Thyroid gland (tissue), 4 donors: ENCODE results near the gene DDR1. TPM values are rescaled to one million over a fixed set of nuclear protein-coding genes. Genes with fewer than 3 reads are reported as not detected.

ENCODE experiments used
- DNase-seq, 2 donors: peaks; one replicate each; pipeline ENCODE4 v3.0.0-alpha.2; 2019
- H3K27ac ChIP-seq, 3 donors: fragments of 200-600 bp; sonication (generic); 1 replicate in 2 of 3; 2 replicates in 1 of 3; pipeline ENCODE4 v1.5.1; 2016 to 2019; ENCODE audit warnings: mild to moderate bottlenecking in 1 of 3, moderate library complexity in 1 of 3
- H3K27me3 ChIP-seq: fragments of 200-600 bp; sonication (generic); one replicate; pipeline ENCODE4 v1.5.1; 2019
- H3K36me3 ChIP-seq, 2 donors: fragments of 200-600 bp; sonication (generic); one replicate each; pipeline ENCODE4 v1.5.1; 2016 to 2019
- H3K4me1 ChIP-seq, 2 donors: fragments of 200-600 bp; sonication (generic); one replicate each; pipeline ENCODE4 v1.5.1; 2017 to 2019
- H3K4me3 ChIP-seq, 3 donors: fragments of 200-600 bp; sonication (generic); replicated peaks in 1 of 3; 1 replicate in 2 of 3; 2 replicates in 1 of 3; pipeline ENCODE4 v1.5.1; 2016; ENCODE audit warnings: mild to moderate bottlenecking in 1 of 3
- H3K9me3 ChIP-seq: fragments of 200-600 bp; sonication (generic); one replicate; pipeline ENCODE4 v1.5.1; 2017
- POLR2A ChIP-seq, 2 donors: fragments of 450-650 bp; IDR thresholded peaks; one replicate each; pipeline ENCODE4 v1.6.1; 2017; ENCODE audit warnings: antibody characterized with exemption in 2 of 2, mild to moderate bottlenecking in 2 of 2, moderate library complexity in 1 of 2
- WGBS, 2 donors: methylation state at CpG; one replicate each; pipeline ENCODE4 v1.1.5; 2017; 5-methylcytosine and 5-hydroxymethylcytosine counted together
- intact Hi-C: fragments of 100-400 bp; cut with DNase I; formaldehyde crosslinking; loops from one replicate; pipeline ENCODE4 v1.15.1; 2023
- total RNA-seq, 4 donors: library from RNA; depleted of rRNA; stranded (reverse); fragments of >200 nt; gene quantifications; one replicate each; pipeline ENCODE4 v1.2.3, GENCODE V29; 2016
- TF ChIP-seq, protein P1 (sequence below), 6 experiments: fragments of 200-600 bp in 3 of 6; fragments of 450-650 bp in 3 of 6; sonication (generic) in 3 of 6; IDR thresholded peaks; one replicate each; pipeline ENCODE4 v1.5.1; 2016 to 2019; ENCODE audit warnings: antibody characterized with exemption in 6 of 6, mild to moderate bottlenecking in 2 of 6, inconsistent platforms in 1 of 6, moderate library complexity in 1 of 6

Gene DDR1
- total RNA-seq, 4 donors from 2014 or later, result 93.4 to 207 (median 131) TPM

DNA sequence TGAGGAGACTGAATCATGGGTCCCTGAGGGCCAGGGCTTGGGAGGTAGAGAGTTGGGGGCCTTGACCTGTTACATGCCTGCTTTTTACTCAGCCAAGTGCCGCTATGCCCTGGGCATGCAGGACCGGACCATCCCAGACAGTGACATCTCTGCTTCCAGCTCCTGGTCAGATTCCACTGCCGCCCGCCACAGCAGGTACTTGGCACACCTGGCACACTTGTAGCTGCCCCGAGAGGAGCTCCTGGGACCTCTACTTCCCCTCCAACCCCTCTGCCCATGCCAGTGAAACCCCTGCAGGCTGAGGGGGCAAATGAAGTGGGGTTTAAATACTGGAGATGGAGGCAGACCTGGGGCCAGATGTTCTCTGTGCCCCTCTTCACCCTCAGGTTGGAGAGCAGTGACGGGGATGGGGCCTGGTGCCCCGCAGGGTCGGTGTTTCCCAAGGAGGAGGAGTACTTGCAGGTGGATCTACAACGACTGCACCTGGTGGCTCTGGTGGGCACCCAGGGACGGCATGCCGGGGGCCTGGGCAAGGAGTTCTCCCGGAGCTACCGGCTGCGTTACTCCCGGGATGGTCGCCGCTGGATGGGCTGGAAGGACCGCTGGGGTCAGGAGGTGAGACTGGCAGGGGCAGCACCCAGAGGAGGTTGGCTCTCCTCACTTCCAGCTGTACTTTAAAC, 4.6 kb downstream of the DDR1 start:
- Histone ChIP-seq H3K4me1 (peaks cover 13 to 23% of the 10 kb centered on the region in 2 donors), H3K36me3 (peaks cover 34 to 39% of the 10 kb centered on the region in 2 donors), H3K4me3 (no peak overlapping the region), H3K27me3 (no peaks in the 10 kb centered on the region), H3K27ac (no peak overlapping the region), H3K9me3 (no peaks in the 10 kb centered on the region)
- 92 to 97% methylated on average over 6 to 17 of the region's 18 CpGs for WGBS, 2 donors
- TF ChIP-seq, protein P1, sequence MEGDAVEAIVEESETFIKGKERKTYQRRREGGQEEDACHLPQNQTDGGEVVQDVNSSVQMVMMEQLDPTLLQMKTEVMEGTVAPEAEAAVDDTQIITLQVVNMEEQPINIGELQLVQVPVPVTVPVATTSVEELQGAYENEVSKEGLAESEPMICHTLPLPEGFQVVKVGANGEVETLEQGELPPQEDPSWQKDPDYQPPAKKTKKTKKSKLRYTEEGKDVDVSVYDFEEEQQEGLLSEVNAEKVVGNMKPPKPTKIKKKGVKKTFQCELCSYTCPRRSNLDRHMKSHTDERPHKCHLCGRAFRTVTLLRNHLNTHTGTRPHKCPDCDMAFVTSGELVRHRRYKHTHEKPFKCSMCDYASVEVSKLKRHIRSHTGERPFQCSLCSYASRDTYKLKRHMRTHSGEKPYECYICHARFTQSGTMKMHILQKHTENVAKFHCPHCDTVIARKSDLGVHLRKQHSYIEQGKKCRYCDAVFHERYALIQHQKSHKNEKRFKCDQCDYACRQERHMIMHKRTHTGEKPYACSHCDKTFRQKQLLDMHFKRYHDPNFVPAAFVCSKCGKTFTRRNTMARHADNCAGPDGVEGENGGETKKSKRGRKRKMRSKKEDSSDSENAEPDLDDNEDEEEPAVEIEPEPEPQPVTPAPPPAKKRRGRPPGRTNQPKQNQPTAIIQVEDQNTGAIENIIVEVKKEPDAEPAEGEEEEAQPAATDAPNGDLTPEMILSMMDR (IDR thresholded peaks at IDR 0.05), result no peak
- TF ChIP-seq POLR2A (IDR thresholded peaks at IDR 0.05), result no peak
- intact Hi-C loops, result loop anchor here (10.0 kb wide), 2 partner anchors 144 to 214 kb away; partner anchors contain the start of genes DHX16, FLOT1 and IER3
- no peak for DNase-seq

DNA sequence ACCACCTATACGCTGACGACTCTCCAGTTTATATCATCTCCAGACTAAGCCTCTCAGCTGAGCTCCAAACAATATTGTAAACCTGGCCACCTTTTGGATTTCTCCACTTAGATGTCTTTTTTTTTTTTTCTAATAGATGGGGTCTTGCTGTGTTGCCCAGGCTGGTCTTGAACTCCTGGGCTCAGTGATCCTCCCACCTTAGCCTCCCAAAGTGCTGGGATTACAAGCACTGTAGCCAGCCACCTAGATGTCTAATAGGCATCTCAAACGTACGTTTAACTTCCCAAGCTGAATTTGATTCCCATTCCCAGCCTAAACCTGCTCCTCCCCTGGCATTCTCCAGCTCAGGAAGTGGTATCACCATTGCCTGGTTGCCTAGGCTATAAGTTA, 5.2 kb downstream of the DDR1 start:
- H3K4me3 ChIP-seq, result no peak overlapping the region
- 69 to 81% methylated on average over 4 of the region's 4 CpGs for WGBS, 2 donors
- no peak overlapping the region for H3K27ac ChIP-seq
- peaks cover 39 to 45% of the 10 kb centered on the region in 2 donors for H3K36me3 ChIP-seq
- TF ChIP-seq POLR2A (IDR thresholded peaks at IDR 0.05), result no peak
- TF ChIP-seq, protein P1 (IDR thresholded peaks at IDR 0.05), result no peak
- no peak for DNase-seq
- H3K27me3 ChIP-seq, result no peaks in the 10 kb centered on the region
- peaks cover 13 to 23% of the 10 kb centered on the region in 2 donors for H3K4me1 ChIP-seq
- intact Hi-C loops, result loop anchor here (10.0 kb wide), 2 partner anchors 145 to 215 kb away; partner anchors contain the start of genes DHX16, FLOT1 and IER3
- H3K9me3 ChIP-seq, result no peaks in the 10 kb centered on the region

DNA sequence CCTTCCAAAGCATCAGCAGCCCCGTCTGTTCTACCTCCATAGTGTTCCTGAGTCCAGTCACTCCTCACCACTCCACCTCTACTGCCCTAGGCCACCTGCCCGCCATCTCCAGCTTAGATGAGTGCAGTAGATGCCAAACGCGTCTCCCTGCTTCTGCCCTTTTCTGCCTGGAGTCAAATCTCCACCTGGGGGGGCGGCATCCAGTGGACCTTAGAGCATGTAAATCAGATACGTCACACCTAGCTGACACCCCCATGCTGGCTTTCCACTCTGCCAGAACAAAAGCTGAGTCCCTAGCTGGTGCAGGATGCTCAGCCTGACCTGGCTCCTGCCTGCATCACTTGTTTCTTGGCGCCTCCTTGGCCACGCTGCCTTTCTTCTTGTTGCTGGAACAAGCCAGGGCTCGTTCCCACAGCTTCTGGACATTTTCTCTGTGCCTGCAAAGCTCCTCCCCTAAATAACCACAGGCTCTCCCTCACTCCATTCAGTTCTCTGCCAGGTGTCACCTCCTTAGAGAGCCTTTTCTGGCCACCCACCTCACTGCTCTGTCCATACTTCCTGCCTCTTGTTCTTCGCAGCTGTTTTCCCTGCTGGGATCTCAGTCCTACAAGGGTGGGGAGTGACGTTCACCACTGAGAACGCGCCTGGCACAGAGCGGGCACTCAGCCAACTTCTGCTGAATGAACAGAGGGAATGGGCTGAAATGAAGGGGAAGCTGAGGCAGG, 5.8 kb downstream of the DDR1 start:
- H3K9me3 ChIP-seq, result no peaks in the 10 kb centered on the region
- H3K27ac ChIP-seq, result no peak overlapping the region
- H3K4me1 ChIP-seq, result peaks cover 13 to 21% of the 10 kb centered on the region in 2 donors
- no peak for DNase-seq
- WGBS, 2 donors, result 81 to 82% methylated on average over 14 of the region's 14 CpGs
- no peak overlapping the region for H3K4me3 ChIP-seq
- no peaks in the 10 kb centered on the region for H3K27me3 ChIP-seq
- H3K36me3 ChIP-seq, result peaks cover 45 to 51% of the 10 kb centered on the region in 2 donors
- intact Hi-C loops, result loop anchor here (10.0 kb wide), 2 partner anchors 145 to 215 kb away; partner anchors contain the start of genes DHX16, FLOT1 and IER3
- no peak for TF ChIP-seq POLR2A (IDR thresholded peaks at IDR 0.05)
- TF ChIP-seq, protein P1 (IDR thresholded peaks at IDR 0.05), result no peak

DNA sequence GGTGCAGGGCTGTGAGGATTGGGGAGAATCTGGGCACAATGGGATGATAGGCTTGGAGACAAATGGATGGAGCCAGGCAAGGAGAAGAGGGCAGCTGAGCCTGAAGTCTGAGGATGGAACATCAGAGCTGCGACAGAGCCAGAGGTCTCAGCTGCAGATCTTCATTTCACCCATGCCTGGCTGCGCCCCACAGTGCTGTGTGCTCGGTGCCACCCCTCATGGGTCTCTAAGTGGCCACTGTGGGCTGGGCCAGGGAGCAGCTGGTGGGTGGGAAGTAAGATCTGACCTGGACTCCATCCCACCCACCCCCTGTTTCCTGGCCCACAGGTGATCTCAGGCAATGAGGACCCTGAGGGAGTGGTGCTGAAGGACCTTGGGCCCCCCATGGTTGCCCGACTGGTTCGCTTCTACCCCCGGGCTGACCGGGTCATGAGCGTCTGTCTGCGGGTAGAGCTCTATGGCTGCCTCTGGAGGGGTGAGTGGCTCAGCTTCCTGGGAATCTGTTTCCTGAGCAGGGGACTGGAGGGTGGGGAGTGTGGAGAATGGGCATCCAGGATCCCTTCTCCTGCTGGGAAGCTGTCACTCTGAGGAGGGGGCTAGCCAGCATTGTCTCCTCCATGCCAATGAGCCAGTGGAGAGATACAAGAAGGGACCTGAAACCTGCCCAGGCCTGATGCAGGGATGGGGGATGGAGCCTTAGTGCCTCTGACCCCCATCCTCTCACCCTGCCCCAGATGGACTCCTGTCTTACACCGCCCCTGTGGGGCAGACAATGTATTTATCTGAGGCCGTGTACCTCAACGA, 6.5 kb downstream of the DDR1 start:
- DNase-seq, result no peak
- Histone ChIP-seq H3K36me3 (peaks cover 52 to 58% of the 10 kb centered on the region in 2 donors), H3K27ac (no peak overlapping the region), H3K27me3 (no peaks in the 10 kb centered on the region), H3K9me3 (no peaks in the 10 kb centered on the region), H3K4me3 (no peak overlapping the region), H3K4me1 (peaks cover 7 to 13% of the 10 kb centered on the region in 2 donors)
- intact Hi-C loops, result no loop called here
- no peak for TF ChIP-seq POLR2A (IDR thresholded peaks at IDR 0.05)
- TF ChIP-seq, protein P1 (IDR thresholded peaks at IDR 0.05), result no peak
- 73 to 77% methylated on average over 10 to 12 of the region's 12 CpGs for WGBS, 2 donors
